GM21528 (cell line): ENCODE measurements around the gene FASN.

Source experiments
- ATAC-seq: cut with Tn5 transposase; IDR thresholded peaks from one replicate; pipeline ENCODE4 v1.9.1; 2021; ENCODE audit warnings: mild to moderate bottlenecking, moderate library complexity; ENCODE audit not compliant: unreplicated experiment, low FRiP score

The FASN gene

GRCh38 chr17:82030470-82031302, 67.3 kb downstream of the FASN start:
- ATAC-seq = no peak

- ATAC-seq = no peak
Measured at GRCh38 chr17:82029990-82030469, 68.0 kb downstream of the FASN start.

GRCh38 chr17:82029391-82029790, 68.6 kb downstream of the FASN start:
- ATAC-seq = no peak

GRCh38 chr17:82028966-82029365, 69.1 kb downstream of the FASN start:
- no peak for ATAC-seq
